HEK293T (cell line): ENCODE data around the gene PHEX.

Experiments used
- BHLHE40 ChIP-seq: fragments of 450-650 bp; IDR thresholded peaks from 2 replicates; pipeline ENCODE4 v1.6.1; 2016; ENCODE audit warnings: mild to moderate bottlenecking, moderate library complexity, borderline replicate concordance
- CTBP1 ChIP-seq: fragments of 450-650 bp; IDR thresholded peaks from 2 replicates; pipeline ENCODE4 v1.6.1; 2016; ENCODE audit warnings: borderline replicate concordance
- ELF4 ChIP-seq: fragments of 450-650 bp; IDR thresholded peaks from 2 replicates; pipeline ENCODE4 v1.6.1; 2017; ENCODE audit warnings: antibody characterized with exemption
- FOXA1 ChIP-seq: fragments of 450-650 bp; IDR thresholded peaks from 2 replicates; pipeline ENCODE4 v1.6.1; 2016; ENCODE audit warnings: mild to moderate bottlenecking
- FOXK2 ChIP-seq: fragments of 450-650 bp; IDR thresholded peaks from 2 replicates; pipeline ENCODE4 v1.6.1; 2016; ENCODE audit warnings: mild to moderate bottlenecking
- FOXM1 ChIP-seq: fragments of 450-650 bp; IDR thresholded peaks from 2 replicates; pipeline ENCODE4 v1.6.1; 2017; ENCODE audit warnings: mild to moderate bottlenecking, borderline replicate concordance
- L3MBTL2 ChIP-seq: fragments of 450-650 bp; conservative IDR thresholded peaks from 2 replicates; pipeline ENCODE4 v1.6.1; 2016; ENCODE audit warnings: mild to moderate bottlenecking
- LEF1 ChIP-seq: fragments of 450-650 bp; IDR thresholded peaks from 2 replicates; pipeline ENCODE4 v1.6.1; 2017; ENCODE audit warnings: mild to moderate bottlenecking, borderline replicate concordance
- NFRKB ChIP-seq: fragments of 450-650 bp; IDR thresholded peaks from 2 replicates; pipeline ENCODE4 v1.6.1; 2016; ENCODE audit warnings: mild to moderate bottlenecking, moderate library complexity
- PKNOX1 ChIP-seq: fragments of 450-650 bp; IDR thresholded peaks from 2 replicates; pipeline ENCODE4 v1.6.1; 2016
- SP1 ChIP-seq: fragments of 450-650 bp; IDR thresholded peaks from 2 replicates; pipeline ENCODE4 v1.6.1; 2017
- SUZ12 ChIP-seq: fragments of 450-650 bp; IDR thresholded peaks from 2 replicates; pipeline ENCODE4 v1.6.1; 2016; ENCODE audit warnings: mild to moderate bottlenecking
- TARDBP ChIP-seq: fragments of 450-650 bp; IDR thresholded peaks from 2 replicates; pipeline ENCODE4 v1.6.1; 2016

- TF ChIP-seq FOXA1 (no peak), SP1 (no peak), FOXK2 (no peak), FOXM1 (no peak), BHLHE40 (no peak), L3MBTL2 (no peak), ELF4 (no peak), TARDBP (no peak), SUZ12 (no peak), LEF1 (no peak), NFRKB (no peak), PKNOX1 (no peak), CTBP1 (no peak)
Observed at GRCh38 chrX:21989384-21989783, 42.7 kb upstream of the PHEX start.
